NCI-H1417 treated with DMSO at 0.1 percent for 48 hours (cell line): ENCODE data around the gene FYB2.

Experiments
- DNase-seq: peaks from one replicate; lab custom pipeline; 2025; lab: John Stamatoyannopoulos, UW

Gene FYB2

DNA sequence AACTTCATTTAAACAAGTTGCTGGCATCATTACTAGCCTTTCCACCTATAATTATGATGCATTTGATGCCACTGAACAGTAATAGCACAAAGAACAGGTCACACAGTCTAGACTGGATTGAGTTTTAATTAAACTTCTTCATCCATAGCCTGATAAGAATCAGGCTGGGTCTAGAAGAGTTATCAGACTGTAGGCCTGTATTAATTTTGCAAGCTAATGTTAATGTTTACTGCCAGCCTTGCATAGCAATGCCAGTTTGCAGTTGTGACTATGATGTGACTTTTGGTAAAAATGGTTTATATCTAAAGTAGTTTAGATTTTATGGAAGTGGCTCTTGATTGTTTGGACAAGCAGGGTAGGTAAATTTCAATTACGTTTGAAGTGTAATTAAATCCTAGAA is 106.1 kb downstream of the FYB2 start:
- no peak for DNase-seq

DNA sequence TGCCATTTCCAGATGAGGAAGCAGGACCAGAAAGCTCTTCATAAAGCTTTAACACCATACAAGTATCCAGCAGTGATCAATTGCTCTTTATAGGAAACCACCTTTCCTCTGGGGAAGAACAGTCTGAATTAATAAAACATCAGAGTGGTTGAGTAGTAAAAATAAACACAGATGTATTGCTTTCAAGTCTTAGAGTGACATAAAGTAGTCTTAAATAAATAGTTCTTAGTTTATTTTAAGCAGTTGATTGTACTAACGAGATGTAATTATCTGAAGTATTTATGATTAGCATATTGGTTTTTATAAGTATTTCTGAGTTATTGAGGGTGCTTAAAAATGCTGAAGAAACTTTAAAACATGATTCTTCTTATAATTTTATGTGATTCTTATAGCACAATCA is 107.1 kb downstream of the FYB2 start:
- no peak for DNase-seq

DNA sequence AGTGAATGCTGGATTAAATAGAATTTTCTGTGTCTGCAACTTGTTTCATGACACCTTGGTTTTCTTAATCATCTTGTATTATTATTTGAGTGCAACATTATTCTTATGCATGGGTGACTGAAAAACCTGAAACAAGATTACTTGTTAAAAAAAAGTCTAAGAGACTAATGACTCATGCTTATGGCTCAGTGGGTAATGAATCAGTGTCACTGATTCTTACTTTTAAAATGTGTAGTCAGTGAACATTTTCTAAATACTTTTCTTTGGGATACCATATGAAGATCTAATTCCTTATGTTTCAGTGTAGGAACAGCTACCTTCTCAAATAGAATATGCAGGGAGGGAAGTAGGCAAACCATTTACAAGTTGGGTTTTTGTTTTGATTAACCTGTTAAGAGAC is 108.6 kb downstream of the FYB2 start:
- no peak for DNase-seq

DNA sequence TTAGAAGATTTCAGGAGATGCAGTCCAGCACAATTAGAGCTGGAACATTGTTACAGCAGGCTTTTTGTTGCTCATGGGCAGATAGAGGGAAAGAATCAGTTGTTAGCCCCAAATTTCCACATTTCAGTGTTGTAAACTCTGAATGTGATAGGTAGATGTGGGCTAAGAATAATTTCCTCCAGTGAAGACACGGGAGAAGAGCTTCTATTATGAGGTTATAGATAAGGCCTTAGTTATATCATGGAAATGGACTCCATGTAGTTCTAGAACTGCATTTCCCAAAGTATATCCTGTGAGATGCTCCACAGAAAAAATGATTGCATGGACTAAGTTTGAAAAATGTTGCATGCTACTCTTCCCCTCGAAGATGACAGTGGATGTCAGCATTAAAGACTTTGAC is 109.2 kb downstream of the FYB2 start:
- no peak for DNase-seq

DNA sequence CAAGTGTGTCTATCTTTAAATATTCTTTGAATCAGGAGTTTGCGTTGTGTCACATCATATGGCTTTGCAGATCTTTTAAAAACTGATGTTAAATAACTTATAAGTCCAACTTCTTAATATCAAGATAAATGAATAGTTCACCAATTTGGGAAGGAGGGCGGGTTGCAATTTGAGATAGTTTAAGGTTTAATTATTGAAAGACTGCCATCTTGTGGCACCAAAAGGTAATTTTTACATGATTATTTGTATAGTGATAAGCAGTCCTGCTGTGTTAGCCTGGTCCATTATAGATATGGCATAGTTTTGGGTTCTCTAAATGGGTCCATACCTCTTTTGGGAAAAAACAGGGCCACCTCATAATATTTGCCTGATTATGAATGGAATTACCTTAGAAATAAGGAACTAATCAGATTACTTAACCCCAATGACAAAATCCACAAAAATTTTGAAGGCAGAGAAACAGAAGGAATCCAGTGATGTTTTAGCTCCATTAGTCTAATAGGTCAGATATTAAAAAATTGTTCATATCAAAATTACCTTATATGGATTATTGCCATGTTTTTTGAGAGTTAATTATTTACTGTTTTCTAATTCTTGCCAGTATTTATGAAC is 109.8 kb downstream of the FYB2 start:
- no peak for DNase-seq

DNA sequence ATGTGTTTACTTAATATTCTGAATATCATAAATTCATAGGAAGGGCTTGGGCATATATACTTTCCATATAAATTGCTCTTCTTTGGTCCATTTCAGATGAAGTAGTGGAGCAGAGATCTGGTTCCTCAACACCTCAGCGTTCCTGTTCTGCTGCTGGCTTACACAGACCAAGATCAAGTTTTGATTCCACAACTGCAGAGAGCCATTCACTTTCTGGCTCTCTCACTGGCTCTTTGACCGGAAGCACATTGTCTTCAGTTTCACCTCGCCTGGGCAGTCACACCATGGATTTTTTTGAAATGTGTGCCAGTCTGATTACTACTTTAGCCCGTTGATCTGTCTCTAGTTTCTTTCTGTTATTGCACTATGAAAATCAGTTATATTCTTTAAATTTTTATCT is 111.8 kb downstream of the FYB2 start:
- DNase-seq: no peak

DNA sequence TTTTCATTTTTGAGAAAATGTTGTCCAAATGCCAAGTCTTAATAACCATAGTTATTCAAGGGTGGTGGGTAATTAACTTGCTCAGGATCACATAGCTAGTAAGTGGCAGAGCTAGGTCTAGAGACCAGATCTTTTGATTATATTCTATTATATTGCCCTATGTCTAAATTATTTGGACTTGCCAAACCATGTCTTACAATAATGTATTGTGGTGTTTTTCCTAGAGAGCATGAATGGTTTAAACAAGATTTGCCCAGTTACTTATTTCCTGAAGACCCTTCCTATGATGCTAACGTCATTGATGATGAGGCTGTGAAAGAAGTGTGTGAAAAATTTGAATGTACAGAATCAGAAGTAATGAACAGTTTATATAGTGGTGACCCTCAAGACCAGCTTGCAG is 115.5 kb downstream of the FYB2 start:
- DNase-seq: no peak

DNA sequence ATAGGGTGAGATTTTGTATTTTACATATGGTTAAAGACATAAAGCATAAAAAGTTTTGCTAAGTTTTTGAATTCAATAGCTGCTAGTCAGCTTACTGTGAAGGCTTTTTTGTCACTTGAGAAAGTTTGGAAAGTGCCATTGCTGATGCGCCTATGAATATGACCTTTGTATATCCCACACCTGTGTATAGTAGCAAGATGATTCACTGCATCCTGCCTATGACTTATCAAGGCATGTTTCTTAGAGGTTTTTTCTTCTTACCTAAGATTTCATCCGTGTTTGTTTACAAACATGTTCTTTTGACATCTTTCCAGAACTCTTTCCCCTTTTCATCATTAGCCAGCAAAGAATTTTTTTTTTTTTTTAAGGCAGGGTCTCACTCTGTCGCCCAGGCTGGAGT is 122.5 kb downstream of the FYB2 start:
- no peak for DNase-seq

DNA sequence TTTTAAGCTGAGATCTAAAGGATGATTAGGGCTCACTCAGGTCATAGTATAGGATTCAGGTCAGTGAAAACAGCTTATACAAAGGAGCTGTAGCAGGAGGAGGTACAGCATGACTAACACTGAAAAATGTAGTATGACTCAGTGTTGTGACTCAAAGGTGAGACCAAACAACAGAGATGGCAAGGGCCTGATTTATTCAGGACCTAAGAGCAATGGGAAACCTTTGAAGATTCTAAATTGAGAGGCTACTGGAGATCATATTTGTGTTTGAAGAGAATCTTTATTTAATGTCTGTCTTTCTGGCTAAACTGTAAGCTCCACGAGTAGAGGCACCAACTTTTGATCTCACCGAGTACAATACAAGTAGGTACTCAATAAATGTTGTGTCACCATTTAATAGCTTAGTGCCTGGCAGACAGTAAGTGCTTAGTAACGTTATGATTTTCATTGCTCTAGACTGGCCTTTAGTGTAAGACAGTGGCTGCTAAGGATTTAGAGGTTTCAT is 130.6 kb downstream of the FYB2 start:
- no peak for DNase-seq

DNA sequence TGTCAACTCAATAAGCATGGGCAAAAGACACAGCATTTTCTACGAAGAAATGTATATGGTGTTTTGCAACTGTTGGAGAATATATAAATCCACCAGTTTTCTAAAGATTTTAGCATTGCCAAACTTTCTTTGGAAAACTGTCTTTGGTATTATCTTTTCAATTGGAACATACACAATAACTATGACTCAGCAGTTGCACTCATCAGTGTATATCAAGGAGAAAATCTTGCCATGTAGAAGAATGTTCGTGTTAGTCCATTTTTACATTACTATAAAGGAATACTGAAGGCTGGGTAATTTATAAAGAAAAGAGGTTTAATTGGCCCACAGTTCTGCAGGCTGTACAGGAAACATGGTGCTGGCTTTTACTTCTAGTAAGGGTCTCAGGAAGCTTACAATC is 133.0 kb downstream of the FYB2 start:
- DNase-seq: no peak

DNA sequence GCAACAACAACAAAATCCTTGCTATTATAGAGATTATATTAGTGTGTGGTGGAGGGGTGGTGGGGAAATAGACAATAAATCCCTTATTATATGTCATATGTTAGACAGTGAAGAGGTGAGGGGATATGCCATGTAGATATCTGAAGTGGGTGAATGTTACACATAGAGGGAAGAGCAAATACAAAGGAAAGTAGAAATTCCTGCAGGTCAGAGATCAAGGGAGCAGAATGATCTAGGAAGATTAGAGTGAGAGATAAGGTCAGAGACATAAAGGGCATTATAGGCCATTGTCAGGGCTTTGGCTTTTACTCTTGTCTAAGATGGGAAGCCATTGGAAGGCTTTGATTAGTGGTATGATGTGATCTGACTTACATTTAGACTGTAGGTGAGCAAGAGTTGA is 135.6 kb downstream of the FYB2 start:
- no peak for DNase-seq

DNA sequence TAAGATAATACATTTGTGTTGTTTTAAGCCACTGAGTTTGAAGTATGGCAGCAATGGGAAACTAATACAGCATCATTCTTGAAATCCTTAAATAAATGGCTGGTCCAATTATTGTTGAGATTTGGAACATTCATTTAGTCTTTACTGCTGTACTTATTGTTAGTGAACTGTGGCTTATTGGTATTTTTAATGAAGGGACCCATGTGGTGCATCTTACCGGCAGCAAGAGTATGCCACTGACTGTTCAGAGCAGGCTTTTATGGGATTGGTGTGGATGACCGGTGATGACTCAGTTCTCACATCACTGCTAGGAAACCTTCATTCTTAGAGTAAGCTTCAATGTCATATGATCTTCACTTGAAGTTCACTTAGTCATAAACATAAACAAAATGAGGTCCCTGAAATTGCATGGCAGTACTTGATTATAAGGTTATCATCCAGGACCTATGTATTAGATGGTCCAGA is 142.6 kb downstream of the FYB2 start:
- DNase-seq: no peak

DNA sequence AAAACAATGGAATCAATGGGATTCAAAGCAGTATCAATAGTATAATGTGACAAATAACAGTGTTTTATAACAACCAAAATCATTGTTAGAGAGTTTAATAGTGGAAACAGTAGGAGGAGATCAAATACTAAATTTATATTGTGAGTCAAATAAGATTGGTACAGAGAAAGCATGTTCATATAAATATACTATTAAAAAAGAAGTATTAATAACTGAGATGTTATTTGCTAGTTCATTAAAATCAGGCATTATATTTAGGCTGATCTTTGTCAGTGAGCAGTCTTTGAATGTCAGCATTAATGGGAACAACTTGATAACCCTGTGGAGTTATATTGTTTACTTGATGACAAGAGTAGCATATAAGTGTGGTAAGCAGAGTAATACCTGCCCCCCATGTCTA is 143.4 kb downstream of the FYB2 start:
- no peak for DNase-seq

DNA sequence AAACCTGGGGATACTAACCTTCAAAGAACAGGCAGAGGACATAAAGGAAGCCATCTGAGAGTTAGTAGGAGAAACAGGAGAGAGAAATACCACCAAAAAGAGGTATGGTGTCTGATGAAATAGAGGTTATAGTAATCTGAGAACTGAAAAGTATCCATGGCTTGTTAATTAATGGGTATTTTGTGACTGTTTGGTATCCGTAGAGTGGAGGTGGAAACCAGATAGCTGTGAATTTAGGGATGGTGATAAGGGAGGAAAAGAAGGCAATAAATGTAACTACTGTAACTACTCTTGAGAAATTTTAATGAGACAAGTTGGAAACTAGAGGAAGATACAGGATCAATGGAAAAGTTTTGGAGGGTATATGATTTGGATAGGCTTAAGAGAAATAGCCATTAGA is 146.6 kb downstream of the FYB2 start:
- no peak for DNase-seq

DNA sequence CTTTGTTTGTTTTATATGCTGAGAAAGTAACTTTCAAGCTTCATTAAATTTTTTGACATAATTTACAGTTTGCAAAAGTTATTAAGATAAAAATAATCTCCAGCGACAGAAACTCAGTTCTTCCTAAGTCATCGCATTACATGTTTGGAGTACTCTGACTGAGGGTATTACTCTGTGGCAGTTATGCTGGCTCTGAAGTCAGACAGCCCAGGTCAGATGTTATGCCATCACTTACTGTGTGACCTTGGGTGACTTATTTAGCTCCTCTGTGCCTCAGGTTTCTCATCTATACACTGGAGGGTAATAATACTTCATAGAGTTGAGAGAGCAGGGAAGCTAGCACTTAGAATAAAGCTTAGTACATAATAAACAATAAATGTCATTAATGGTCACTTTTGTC is 147.7 kb downstream of the FYB2 start:
- DNase-seq: no peak

DNA sequence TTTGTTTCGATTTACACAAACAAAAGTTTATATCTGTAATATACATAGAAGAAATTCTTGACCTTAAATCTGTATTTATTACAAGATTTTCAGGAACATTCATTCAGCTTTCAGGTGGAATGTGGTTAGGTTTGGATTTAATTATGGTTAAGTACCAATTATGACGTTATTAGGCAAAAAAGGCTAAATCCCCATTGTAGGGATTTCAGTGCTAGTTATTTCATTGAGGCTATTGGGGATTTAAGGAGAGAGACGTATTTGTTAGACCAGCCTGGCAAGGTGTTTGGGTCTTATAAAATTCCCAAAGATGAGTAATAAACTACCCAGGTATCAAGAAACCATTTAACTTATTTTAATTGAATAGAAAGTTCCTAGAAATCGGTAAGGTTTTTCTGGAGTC is 148.1 kb downstream of the FYB2 start:
- no peak for DNase-seq

DNA sequence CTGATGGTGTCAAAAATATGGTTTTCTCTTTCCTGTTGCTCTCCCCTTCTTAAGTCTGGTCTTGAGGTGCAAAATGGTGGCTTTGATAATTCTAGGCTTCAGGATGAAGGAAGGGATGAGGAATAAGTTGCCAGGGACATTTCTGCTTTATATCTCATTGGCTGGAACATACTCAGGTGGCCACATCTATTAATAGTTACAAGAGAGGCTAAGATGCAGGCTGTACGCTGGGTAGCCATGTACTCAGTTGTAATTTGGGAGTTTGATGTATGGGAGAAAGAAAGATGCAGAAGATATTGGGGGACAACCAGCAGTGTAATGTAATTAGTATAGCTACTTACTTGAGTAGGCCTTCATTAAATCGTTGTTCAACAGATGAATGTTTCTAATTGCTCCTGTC is 148.9 kb downstream of the FYB2 start:
- no peak for DNase-seq
